Amniotic epithelial cell (primary cell): ENCODE results near the gene PARP1.
"Not testable (repeated sequence)": the region's sequence is repeated elsewhere in the genome, so short reads cannot be mapped to it uniquely, and the experiment has no call there.

ENCODE experiments used
- DNase-seq: peaks from one replicate; pipeline ENCODE4 v3.0.0-alpha.2; 2010; ENCODE audit warnings: low read depth

The PARP1 gene

DNA sequence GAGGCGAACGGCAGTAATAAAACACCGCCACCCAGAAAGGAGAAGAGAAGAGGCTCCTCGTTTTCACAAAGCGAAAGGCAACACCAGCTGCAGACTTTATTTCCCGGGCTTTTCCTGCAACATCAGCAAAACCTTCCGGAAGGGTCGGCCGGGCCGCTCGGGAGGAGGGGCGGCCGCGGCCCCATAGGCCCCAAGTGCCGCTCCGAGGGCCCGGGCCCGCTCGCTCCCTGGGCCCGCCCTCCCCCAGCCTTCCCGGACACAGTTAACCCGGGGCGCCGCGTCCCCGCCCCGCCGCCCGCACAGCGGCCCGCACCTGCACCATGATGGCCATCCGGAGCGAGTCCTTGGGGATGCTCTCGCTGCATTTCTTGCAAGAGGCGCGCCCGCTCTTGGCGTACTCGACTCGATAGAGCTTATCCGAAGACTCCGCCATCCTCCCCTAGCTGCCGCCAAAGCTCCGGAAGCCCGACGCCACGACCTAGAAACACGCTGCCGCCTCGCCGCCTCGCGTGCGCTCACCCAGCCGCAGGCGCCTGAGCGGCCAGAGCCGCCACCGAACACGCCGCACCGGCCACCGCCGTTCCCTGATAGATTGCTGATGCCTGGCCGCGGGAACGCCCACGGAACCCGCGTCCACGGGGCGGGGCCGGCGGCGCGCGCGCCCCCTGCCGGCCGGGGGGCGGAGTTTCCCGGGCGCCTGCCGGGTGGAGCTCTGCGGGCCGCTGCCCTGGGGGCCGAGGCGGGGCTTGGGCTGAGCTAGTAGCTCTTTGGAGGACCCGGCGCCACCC lies at the start of gene PARP1:
Gene PARP1, minus strand, starts transcription at position 597 of the 788 bp plus-strand sequence. Its CDS starts 164 bp downstream, at position 433.
- peak; percentile 80 for DNase-seq

DNA sequence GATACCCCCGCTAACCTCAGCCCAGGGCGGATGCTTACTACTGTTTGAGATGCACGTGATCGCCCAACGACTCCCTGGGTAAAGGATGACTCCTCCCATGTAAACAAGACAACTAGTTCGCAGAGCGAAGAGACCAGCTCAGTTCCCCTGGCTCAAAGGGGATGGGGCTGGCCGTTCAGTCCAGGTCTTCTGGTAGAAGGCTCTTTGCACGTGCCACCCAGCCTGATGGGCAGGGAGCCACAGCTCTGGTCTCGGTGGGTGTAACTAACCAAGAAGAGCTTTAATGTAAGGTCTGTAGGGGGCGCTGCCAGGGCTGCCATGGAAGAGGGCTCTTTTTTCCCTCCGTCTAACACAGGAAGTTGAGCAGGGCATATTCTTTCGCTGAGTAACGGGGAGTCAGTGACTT lies 49.4 kb upstream of the PARP1 start:
- no peak for DNase-seq

DNA sequence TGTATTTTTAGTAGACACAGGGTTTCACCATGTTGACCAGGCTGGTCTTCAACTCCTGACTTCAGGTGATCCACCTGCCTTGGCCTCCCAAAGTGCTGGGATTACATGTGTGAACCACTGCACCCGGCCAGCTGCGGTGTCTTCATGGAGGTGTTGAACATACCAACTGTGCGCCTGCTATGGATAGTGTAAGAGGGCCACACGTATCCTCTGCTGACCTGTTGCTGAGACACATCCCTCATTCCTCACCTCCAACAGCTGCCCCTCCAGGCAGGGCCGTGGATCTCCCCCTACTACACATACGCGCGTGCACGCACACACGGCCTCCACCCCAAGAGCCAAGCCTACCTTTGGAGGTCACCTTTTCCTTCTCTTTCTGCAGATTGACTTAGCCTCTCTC lies 48.0 kb upstream of the PARP1 start:
- no peak for DNase-seq

DNA sequence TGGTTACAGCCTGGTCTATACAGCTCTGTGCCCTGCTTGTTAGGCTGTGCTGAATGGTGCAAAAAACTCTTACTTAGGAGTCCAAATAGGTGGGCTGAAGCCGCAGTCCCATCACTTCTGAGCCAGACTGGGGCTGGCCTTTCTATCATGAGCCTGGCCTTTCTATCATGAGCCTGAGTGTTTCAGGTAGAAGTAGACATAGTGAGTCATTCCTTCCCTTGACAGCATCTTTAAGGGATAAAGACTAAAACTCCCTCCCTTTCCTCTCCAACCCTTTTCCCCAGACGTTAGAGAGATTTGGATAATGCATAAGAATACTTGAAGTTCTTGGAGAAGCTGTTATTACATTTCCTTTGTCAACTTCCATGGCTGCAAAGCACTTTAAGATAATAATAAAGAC lies 46.5 kb upstream of the PARP1 start:
- no peak for DNase-seq

DNA sequence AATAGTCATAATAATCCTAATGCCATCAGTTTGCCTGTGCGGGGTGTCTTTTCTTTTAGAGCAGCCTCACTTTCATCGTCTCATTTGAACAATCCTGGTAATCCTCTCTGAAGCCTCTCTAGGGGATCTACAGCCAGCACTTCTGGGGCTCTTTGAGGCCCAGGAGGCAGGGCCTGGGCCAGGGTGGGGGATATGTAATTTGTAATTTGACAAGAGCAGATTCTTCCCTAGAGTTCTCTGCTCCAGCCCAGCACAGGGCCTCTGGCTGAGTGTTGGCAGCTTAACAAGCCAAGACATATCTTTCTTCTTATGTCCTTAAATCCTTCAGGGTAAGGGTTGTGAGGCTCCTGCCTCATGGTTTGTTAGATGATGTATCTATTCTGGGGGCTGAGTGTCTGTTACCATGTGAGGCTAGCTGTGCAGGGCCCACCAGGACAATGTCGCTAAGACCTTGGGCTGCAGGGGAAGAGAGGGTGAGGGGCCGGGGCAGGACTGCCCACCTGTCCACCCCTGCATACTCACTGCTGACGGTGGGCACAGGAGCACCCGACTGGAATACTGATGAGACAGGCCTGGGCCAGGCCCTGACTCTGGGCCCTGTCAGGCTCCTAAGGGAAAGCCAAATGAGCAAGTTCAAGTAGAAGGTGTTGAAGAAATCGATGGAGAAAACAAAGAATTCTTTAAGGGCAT lies 45.3 kb upstream of the PARP1 start:
- no peak for DNase-seq

DNA sequence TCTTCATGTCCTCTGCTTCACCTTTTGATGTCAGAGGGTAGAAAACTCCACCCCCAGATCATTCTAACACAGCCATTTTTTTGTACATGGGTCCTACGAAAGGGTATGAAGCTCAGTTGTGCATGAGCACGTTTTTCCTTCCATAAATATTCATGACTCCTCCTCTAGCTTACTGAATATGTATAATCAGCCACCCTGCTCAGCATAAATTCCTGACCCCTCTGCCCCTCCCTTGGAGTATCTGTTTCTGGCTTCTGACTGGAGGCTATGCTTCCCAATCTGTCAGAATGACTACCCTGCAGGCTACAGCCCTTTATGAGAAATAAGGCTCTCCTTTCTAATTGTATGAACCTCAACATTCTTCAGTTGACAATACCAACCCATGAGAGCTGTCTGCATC lies 42.8 kb upstream of the PARP1 start:
- DNase-seq, result no peak

DNA sequence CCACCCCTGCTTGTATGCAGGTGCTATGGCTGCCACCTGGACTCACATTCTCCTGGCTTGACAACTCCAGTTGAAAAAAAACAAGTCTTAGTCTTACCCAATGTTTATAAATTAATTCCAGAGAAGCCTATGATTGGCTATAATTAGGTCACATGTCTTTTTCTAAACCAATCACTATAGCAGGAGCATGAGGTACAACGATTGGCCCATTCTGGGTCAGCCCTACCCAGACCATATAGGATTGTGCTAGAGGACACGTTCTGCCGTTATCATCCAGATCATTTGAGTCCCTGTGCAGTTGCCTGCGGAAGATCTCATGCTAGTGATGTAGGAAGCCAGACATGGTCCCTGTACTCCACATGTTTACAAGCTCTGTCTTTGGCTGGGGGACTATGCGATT lies 41.9 kb upstream of the PARP1 start:
- DNase-seq, result no peak

DNA sequence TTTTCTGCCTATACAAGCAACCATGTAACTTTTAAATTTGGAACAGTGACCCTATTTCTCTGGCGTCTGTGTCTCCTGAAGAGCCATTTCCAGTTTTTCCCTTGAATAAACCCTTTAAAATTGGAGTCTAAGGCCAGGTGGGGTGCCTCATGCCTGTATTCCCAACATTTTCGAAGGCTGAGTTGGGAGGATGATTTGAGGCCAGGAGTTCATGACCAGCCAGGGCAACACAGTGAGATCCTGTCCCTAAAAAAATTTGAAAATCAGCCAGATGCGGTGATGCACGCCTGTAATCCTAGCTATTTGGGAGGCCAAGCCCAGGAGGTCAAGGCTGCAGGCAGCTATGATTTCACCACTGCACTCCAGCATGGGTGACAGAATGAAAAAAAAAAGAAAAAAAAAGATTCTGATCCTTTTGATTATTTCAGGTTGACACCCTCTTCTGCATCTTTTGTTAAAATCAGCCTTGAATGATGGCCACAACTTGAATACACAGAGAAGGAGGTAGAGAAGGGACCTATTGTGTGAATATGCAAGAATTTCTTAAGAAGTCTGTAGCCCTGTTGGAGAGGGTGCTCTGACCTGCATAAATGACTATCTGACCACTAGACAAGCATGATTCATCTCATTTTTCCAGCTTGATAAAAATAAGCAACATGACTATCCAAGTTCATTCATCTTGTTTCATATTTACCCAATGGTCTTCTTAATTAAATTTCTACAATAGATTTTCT lies 40.2 kb upstream of the PARP1 start:
- DNase-seq, result peak; percentile 77

DNA sequence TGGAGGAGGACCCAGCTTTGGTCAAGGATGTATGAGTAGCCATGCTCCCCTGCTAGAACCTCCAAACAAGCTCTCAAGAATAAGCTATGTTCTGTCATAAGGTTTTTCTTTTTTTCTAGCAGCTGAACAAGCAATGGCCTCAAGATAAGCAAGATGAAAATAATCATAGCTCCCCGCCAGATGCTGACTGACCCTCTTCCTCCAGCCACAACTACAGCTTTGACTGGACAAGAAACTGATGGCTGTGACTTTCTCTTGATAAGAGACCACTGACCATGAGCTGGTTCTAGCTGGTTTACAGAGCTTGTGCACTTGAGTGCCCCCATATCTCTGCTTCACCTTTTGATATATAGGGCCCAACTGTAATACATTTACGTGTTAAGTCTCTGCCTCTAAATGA lies 38.2 kb upstream of the PARP1 start:
- no peak for DNase-seq

DNA sequence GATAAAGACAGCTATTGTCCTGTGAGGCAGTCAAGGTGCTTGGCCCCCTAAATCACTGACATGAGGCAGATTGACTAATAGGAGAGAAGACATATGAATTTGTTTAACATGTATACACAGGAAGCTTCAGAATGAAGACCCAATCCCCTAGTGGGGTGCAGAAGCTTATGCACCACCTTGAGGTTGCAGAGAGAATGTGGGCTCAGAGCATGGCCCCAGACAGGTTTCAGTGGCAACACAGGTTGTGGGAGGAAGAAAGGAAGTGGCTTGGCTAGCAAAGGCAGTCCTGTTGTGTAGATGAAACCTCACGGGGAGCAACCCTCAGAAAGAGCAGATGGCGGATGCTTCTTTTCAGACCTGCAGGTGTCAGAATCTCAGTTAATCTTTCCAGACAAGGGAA lies 37.0 kb upstream of the PARP1 start:
- no peak for DNase-seq

DNA sequence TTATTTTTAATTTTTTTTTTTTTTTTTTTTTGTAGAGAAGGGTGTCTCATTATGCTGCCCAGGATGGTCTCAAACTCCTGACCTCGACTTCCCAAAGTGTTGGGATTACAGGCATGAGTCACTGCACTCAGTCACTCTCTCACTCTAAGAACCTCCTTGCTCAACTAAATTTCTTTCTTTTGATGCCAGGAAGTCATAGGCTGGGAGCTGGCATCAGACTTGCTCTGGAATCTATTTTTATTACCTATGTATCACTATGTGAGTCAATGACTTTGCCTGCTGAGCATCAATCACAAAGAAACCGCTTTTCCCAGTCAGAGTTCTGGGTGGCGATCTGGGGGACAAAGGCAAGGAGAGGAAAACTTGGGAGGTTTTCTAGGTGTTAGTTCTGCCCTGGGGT lies 35.5 kb upstream of the PARP1 start:
- peak; percentile 73 for DNase-seq

DNA sequence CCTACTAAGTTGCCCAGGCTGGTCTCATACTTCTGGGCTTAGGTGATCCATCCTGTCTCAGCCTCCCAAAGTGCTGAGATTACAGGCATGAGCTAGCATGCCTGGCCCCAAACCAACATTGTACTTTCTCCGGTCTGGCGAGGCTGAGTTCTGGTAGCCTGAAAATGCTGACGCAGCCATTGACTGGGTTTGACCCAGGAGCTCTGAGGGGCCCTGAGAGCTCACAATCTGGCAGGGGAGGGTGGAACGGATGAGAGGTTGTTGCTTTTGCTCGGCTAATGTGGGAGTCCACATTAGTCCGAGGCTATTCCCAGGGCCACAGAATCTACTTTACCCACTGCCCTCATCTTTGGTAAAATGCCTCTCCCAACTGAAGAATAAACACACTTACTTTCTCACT lies 35.1 kb upstream of the PARP1 start:
- DNase-seq, result no peak

DNA sequence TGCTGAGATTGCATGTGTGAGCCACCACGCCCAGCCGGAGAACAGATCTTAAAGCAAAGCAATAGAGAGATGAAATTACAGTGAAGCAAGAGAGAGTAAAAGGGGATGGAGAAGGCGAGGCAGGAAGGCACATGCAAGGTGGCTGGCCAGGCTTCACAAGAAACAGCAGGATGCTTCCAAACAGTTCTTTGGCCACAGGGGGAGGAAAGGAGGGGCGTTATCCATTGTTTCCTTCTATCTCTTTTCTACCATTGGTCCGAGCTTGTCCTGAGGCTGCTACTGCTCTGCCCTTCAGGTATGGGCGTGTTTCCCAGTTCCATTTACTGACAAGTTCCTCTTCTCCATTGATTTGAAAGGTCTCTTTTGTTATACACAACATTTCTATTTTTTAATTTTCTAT lies 33.7 kb upstream of the PARP1 start:
- DNase-seq, result no peak

DNA sequence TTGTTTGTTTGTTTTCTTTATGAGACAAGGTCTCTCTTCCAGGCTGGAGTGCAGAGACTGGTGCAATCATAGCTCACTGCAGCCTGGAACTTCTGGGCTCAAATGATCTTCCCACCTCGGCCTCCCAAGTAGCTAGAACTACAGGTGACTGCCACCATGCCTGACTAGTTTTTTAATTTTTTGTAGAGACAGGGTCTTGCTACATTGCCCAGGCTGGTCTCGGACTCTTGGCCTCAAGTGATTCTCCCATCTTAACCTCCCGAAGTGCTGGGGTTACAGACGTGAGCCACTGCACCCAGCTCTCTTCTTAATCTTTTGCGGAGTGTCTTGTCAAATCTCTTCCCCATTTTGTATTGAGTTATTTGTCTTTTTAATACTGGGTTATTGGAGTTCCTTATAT lies 32.6 kb upstream of the PARP1 start:
- no peak for DNase-seq

DNA sequence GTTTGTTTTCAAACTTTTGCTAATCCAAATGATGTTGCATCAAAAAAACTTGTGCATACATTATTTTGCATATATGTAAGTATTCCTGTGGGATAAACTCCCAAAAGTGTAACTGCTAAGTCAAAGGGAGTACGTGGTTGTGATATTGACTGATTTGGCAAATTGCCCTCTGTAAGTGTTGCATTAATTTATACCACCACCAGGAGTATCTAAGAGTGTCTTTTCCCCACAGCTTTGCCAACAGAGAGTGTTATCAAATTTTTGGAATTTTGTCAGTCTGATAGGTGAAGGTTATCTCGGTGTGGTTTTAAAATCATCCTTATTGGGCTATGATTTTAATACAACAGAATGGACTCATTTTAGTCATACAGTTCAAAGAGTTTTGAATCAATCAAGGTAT lies 30.1 kb upstream of the PARP1 start:
- DNase-seq, result peak; percentile 9

DNA sequence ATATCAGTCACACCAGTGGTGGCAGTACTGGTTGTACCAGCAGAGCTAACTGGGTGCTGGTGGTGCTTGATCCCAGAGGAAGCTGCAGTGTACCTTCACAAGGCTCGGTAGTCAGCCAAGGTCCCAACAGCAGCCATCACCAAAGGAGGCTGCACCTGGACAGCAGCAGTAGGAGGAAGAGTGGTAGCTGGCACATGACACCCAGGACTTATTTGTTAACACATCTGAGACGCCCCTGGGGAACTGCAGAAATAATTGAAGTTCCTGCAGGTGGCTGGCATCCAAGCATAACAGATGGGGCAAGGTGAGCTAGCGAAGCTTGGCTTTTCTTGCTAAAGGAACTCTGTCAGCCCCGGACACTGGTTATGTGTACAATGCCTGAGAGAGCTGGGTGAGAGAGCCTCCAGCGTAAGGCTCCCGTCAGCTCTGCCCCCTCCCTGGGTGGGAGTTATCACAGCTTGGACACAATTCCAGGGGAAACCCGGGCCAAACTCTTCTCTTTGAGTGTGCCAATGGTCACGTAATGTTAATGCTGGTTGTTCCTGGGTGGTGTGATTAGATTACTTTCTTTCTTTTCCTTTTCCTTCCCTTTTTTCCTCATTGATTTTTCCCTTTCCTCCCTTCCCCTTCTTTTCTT lies 29.1 kb upstream of the PARP1 start:
- no peak for DNase-seq

DNA sequence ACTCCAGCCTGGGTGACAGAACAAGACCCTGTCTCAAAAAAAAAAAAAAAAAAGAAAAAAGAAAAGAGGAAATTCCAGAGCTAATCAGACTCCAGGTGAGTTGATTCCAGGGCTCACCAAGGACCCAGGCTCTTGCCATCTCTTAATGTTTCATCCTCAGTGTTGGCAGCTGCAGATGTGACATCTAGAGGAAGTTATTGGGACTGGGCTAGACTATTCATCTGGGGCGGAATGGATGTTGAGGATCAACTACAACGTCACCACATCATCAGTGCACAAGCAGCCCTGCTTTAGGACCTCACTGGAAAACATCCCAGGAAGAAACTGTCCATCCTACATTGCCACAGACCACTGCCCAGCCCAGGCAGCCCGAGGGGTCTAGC lies 28.6 kb upstream of the PARP1 start:
- DNase-seq, result no peak

DNA sequence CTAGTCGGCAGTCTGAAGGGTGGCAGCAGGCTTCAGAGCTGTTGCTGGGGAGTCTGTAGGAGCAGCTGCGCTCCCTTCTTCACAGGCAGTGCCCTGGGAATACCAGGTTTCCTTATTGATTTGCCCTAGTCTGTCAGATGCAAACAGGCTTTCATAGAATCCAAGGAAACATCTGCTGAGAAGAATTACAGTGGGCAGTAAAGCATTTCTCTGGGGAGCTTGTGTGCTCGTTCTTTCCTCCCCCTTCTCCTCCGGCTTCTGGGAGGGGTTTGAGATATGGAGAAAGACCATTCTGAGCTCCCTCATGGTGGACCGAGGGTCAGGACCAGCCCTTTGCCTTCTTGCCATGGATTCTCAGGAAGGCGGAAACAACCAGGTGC lies 25.4 kb upstream of the PARP1 start:
- DNase-seq, result no peak

DNA sequence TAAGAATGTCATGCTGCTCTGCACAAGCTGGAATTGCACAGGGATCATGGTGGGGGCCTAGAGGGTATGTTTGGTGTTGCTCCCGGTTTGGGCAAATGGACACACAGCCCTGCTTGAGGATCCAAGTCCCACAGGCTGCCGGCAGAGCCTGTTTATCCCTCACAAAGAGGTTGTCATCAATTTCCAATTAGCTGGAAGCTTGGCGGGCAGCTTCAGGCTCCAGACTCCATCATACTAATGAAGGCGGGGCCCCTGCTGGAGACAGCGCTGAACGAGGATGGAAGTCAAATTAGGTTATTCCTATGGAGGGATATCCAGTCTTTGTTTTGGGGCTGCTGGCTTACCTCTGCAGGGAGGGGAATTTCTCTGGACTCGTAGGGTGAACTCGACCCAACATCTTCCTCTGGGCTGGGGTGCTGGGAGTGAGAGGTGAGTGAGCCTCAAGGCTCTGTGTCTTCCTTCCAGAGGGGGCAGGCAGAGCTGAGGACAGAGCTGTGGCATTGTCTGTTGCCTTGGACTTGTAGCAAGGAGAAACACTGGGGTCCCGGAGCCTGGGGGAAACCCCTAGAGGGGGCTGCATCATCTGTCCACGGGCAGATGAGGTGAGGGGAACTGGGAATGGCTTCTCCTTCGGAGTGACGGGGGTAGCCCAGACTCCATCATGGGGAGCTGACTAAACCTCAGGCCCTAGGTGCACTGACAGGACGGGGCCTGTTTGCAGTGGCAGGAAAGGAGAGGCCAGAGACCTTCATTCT lies 24.9 kb upstream of the PARP1 start:
- DNase-seq, result no peak

DNA sequence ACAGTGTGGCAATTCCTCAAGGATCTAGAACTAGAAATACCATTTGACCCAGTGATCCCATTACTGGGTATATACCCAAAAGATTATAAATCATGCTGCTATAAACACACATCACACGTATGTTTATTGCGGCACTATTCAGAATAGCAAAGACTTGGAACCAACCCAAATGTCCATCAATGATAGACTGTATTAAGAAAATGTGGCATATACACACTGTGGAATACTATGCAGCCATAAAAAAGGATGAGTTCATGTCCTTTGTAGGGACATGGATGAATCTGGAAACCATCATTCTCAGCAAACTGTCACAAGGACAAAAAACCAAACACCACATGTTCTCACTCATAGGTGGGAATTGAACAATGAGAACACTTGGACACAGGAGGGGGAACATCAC lies 24.0 kb upstream of the PARP1 start:
- DNase-seq, result not testable (repeated sequence)

DNA sequence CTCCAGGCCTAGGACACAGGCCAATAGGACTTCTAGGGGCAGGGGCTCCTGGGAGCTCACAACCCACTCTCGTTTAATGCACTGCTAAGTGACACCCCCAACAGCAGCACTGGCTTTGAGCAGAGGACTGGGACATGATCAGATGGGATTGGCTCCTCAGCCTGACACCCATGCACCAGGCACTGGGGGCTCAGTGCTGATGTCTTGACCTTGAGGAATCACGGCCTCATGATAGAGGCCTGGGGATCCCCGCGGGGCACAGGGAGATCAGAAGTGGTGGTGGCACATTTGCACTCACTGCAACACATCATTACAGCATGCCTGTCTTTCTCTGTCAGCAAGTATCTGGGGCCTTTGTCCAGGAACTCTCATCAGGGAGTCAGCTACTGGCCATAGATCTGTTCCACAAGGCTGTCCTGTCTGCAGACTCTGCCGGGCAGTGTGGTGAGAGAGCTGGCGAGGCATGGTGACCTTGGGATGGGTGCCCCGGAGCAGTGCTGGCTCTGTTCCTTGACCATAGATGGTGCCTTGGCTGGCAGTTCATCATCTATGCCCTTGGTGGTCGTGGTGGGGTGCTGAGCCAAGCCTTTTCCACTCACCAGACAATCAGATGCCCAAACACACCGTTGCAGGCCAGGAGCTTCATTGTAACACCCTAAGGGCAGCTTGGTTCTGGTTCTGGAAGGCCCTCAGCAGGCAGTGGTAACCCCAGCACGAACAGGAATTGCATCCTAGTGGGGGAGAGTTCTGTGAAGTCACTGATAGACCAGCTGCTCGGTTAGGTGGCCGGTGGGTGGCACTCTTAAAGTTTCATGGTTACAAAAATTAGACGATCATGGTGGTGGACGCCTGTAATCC lies 22.2 kb upstream of the PARP1 start:
- DNase-seq, result no peak
